Measurements from ENCODE around the gene TMUB1.

TMUB1 gene

DNA sequence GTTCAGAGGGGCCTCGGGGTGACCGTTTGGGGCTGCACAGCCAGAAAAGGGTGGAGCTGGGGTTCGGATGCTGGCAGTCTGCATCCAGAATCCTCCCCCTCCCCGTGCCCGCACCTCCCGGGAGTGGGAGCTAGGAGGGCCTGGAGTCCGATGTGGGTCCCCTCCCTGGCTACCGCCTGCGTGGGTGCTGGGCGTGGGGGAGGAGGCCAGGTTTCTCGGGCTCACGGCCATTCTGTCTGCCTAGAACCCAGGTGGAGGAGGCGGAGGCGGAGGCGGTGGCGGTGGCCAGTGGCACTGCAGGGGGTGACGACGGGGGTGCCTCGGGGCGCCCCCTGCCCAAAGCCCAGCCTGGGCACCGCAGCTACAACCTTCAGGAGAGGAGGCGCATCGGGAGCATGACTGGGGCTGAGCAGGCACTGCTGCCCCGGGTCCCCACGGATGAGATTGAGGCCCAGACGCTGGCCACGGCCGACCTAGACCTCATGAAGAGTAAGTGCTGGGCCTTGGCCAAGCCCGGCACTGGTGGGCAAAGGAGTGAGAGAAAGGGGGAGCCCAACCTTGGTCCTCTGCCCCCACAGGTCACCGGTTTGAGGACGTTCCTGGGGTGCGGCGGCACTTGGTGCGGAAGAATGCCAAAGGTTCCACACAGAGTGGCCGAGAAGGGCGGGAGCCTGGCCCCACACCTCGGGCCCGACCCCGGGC is 16.9 kb downstream of the TMUB1 start:
- TF ChIP-seq GATA2 (IDR thresholded peaks at IDR 0.05; ENCODE audit: low read depth, low read length) (no peak), GATA3 (IDR thresholded peaks at IDR 0.05; ENCODE audit: low read depth, low read length) (no peak)

GRCh38 chr7:151065516-151065915 is 17.8 kb downstream of the TMUB1 start:
- no peak for TF ChIP-seq GATA3 (IDR thresholded peaks at IDR 0.05; ENCODE audit: low read depth, low read length)
- TF ChIP-seq GATA2 (IDR thresholded peaks at IDR 0.05; ENCODE audit: low read depth, low read length), result no peak

GRCh38 chr7:151064993-151065392 is 18.3 kb downstream of the TMUB1 start:
- TF ChIP-seq GATA2 (IDR thresholded peaks at IDR 0.05; ENCODE audit: low read depth, low read length), result no peak
- no peak for TF ChIP-seq GATA3 (IDR thresholded peaks at IDR 0.05; ENCODE audit: low read depth, low read length)

DNA sequence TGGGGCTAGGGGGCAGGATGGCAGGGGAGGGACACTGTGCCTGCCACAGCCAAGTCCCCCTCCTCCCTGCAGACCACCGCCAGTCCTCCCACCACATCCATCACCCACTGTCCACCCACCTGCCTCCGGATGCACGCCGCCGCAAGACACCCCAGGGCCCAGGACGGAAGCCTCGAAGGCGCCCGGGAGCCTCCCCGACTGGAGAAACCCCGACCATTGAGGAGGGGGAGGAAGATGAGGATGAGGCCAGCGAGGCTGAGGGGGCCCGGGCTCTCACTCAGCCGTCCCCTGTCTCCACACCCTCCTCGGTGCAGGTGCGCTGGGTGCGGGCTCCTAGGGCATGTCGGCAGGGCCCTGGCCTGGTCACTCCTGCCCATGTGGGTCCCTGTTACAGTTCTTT is 18.8 kb downstream of the TMUB1 start:
- no peak for TF ChIP-seq GATA2 (IDR thresholded peaks at IDR 0.05; ENCODE audit: low read depth, low read length)
- no peak for TF ChIP-seq GATA3 (IDR thresholded peaks at IDR 0.05; ENCODE audit: low read depth, low read length)

- no peak for TF ChIP-seq GATA2 (IDR thresholded peaks at IDR 0.05; ENCODE audit: low read depth, low read length)
- TF ChIP-seq GATA3 (IDR thresholded peaks at IDR 0.05; ENCODE audit: low read depth, low read length), result no peak
These were observed 20.1 kb downstream of the TMUB1 start for GRCh38 chr7:151063212-151063561.

GRCh38 chr7:151062399-151063211 is 20.7 kb downstream of the TMUB1 start:
- TF ChIP-seq GATA3 (IDR thresholded peaks at IDR 0.05; ENCODE audit: low read depth, low read length), result no peak
- no peak for TF ChIP-seq GATA2 (IDR thresholded peaks at IDR 0.05; ENCODE audit: low read depth, low read length)

DNA sequence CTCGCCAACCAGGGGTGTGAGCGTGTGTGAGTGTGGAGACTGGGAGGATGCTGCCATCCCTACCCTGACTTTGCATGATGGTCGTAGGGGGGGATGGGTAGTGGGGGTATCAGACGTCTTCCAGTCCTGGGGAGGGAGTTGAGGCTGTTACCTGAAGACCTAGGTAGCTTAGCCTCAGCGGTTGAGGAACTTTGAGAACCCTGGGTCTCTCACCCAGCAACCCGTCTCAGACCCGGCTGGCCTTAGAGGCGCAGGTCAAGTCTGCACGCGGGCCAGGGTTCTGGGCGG is 21.2 kb downstream of the TMUB1 start:
- TF ChIP-seq GATA3 (IDR thresholded peaks at IDR 0.05; ENCODE audit: low read depth, low read length) (no peak), GATA2 (IDR thresholded peaks at IDR 0.05; ENCODE audit: low read depth, low read length) (no peak)

- TF ChIP-seq GATA2 (IDR thresholded peaks at IDR 0.05; ENCODE audit: low read depth, low read length), result no peak
- TF ChIP-seq GATA3 (IDR thresholded peaks at IDR 0.05; ENCODE audit: low read depth, low read length), result no peak
These were observed 21.8 kb downstream of the TMUB1 start for GRCh38 chr7:151061213-151062110.

DNA sequence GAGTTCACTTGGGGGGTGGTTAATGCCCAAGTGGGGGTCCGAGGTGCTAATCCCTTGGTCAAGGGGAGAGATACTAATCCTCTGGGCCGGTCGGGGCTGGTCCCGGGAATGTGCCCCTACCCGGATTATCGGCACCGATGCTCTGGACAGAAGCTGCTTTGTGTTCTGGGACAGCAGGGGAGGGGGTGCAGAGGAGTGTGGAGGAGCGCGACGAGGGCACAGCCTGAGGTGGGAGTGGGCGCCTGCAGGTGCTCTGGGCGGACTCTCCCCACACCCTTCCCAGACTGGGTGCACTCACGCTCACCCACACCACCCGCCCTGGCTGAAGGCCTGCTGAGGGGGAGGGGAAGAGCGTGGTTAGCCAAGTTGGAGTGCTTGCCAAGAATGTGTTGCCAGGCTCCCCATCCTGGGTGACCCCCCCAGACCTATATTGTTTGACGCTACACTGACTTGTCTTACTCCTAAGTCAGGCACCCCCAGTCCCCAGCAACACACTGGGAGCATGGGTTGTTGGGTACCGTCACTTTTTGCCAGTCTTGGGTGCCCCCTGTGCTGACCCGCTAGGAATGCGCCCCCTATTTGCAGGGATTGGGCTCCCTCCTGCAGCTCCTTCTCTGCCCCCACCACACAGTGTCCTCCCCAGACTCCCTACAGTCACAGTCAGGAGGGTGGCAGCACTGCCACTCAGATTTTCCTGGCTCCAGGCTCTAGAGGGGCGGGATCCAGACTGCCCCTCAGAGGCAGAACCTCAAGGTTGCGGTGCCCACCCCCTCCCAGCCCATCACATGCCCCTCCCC is 22.7 kb downstream of the TMUB1 start:
- TF ChIP-seq GATA2 (IDR thresholded peaks at IDR 0.05; ENCODE audit: low read depth, low read length), result no peak
- TF ChIP-seq GATA3 (IDR thresholded peaks at IDR 0.05; ENCODE audit: low read depth, low read length), result no peak

DNA sequence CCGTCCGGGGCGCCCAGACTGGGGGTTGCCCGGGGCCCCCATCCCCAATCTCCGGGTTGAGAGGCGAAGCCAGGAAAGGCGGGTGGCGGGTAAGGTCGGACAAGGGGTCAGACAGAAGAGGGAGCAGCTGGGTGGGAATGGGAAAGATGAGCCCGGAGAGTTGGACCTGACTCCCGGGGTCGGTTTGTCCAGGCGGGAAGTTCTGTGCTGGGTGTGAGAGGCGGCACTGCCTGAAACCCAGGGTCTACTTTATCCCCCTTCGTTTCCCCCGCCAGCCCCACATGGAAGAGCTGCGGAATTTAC is 23.2 kb downstream of the TMUB1 start:
- TF ChIP-seq GATA3 (IDR thresholded peaks at IDR 0.05; ENCODE audit: low read depth, low read length) (no peak), GATA2 (IDR thresholded peaks at IDR 0.05; ENCODE audit: low read depth, low read length) (no peak)

- TF ChIP-seq GATA2 (IDR thresholded peaks at IDR 0.05; ENCODE audit: low read depth, low read length), result no peak
- no peak for TF ChIP-seq GATA3 (IDR thresholded peaks at IDR 0.05; ENCODE audit: low read depth, low read length)
These were observed 23.8 kb downstream of the TMUB1 start, which contains the start of gene SLC4A2 for GRCh38 chr7:151059367-151060112. SLC4A2 (plus strand) TSS chr7:151059589; CDS start chr7:151061988, 2,399 bp downstream.

DNA sequence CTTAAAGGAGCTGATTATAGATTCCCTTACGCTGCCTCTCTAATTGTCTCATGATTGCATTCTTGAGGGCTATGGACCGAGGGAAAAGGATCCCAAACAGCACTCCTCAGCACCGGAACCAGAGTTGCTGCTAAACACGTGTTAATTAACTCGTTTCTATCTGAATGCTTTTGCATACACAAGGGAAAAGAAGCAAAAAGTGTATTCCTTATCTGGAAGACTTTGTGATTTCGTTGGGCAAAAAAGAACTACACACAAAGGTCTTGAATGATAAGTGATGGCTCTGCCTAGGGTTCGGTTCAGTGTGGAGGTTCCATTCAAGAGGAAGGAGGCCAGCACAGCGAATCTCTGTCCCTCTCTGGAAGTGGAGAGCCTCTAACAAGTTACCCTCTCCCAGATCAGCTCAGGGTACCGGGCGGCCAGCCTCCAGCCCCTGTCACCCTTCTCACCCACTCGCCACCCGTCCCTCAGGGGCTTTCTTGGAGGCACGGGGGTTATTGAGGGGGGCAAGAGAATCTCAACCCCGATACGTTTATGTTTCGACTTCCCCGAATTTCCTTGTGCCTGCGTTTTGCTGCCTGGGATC is 24.4 kb downstream of the TMUB1 start:
- TF ChIP-seq GATA3 (IDR thresholded peaks at IDR 0.05; ENCODE audit: low read depth, low read length) (no peak), GATA2 (IDR thresholded peaks at IDR 0.05; ENCODE audit: low read depth, low read length) (no peak)
